Keratinocyte (primary cell): ENCODE results near the gene APEX1. TPM values are rescaled to one million over a fixed set of nuclear protein-coding genes. Genes with fewer than 3 reads are reported as not detected.

Source experiments
- DNase-seq: peaks from one replicate; pipeline ENCODE4 v3.0.0-alpha.2; 2011; ENCODE audit warnings: low read depth, missing footprints, low spot score
- FAIRE-seq: peaks from 2 replicates; lab custom pipeline; 2011; peaks lifted over from hg19 to GRCh38; lab: Jason Lieb, UNC
- H2AFZ ChIP-seq: 2 replicates; pipeline ENCODE4 v1.6.0; 2012; ENCODE audit warnings: low read length, control low read depth, inconsistent platforms; ENCODE audit not compliant: control insufficient read depth
- H3K27ac ChIP-seq: 2 replicates; pipeline ENCODE4 v1.5.1; 2011; ENCODE audit warnings: low read length; ENCODE audit not compliant: control insufficient read depth, insufficient read depth
- H3K27me3 ChIP-seq: 3 replicates; pipeline ENCODE4 v1.6.0; 2011; ENCODE audit warnings: low read length; ENCODE audit not compliant: control insufficient read depth, insufficient read depth; ENCODE audit errors: extremely low read depth
- H3K36me3 ChIP-seq, 2 experiments: 2 replicates in 1 of 2; 3 replicates in 1 of 2; pipeline ENCODE4 v1.5.1; 2011; ENCODE audit warnings: low read length in 2 of 2, mild to moderate bottlenecking in 1 of 2; ENCODE audit not compliant: control insufficient read depth in 2 of 2, insufficient read depth in 2 of 2; ENCODE audit errors: extremely low read depth in 1 of 2
- H3K4me1 ChIP-seq: 3 replicates; pipeline ENCODE4 v1.5.1; 2011; ENCODE audit warnings: low read length; ENCODE audit not compliant: control insufficient read depth, insufficient read depth; ENCODE audit errors: extremely low read depth
- H3K4me2 ChIP-seq: 3 replicates; pipeline ENCODE4 v1.6.0; 2011; ENCODE audit warnings: low read depth, low read length; ENCODE audit not compliant: control insufficient read depth, insufficient read depth; ENCODE audit errors: extremely low read depth
- H3K4me3 ChIP-seq, 3 experiments: fragments of 200-600 bp in 1 of 3; sonication (generic) in 1 of 3; 2 replicates in 2 of 3; 3 replicates in 1 of 3; pipeline ENCODE4 v1.5.1; 2011 to 2016; ENCODE audit warnings: low read length in 3 of 3, mild to moderate bottlenecking in 3 of 3, control low read depth in 2 of 3, inconsistent platforms in 1 of 3, low read depth in 1 of 3, mixed read lengths in 1 of 3, mixed run types in 1 of 3, moderate library complexity in 1 of 3; ENCODE audit not compliant: control insufficient read depth in 2 of 3, insufficient read depth in 2 of 3; ENCODE audit errors: extremely low read depth in 1 of 3
- H3K79me2 ChIP-seq: 2 replicates; pipeline ENCODE4 v1.6.0; 2012; ENCODE audit warnings: low read length; ENCODE audit not compliant: control insufficient read depth, insufficient read depth
- H3K9ac ChIP-seq: 3 replicates; pipeline ENCODE4 v1.6.0; 2011; ENCODE audit warnings: low read length; ENCODE audit not compliant: control insufficient read depth, insufficient read depth; ENCODE audit errors: extremely low read depth
- H3K9me1 ChIP-seq: 3 replicates; pipeline ENCODE4 v1.6.0; 2011; ENCODE audit warnings: low read length; ENCODE audit not compliant: control insufficient read depth, insufficient read depth; ENCODE audit errors: extremely low read depth
- H3K9me3 ChIP-seq: 2 replicates; pipeline ENCODE4 v1.5.1; 2012; ENCODE audit warnings: low read depth, low read length; ENCODE audit not compliant: control insufficient read depth
- H4K20me1 ChIP-seq: 3 replicates; pipeline ENCODE4 v1.6.0; 2011; ENCODE audit warnings: low read length; ENCODE audit not compliant: control insufficient read depth, insufficient read depth; ENCODE audit errors: extremely low read depth
- CTCF ChIP-seq, 3 experiments: IDR thresholded peaks in 1 of 3; conservative IDR thresholded peaks in 1 of 3; optimal IDR thresholded peaks in 1 of 3; 2 replicates in 2 of 3; 3 replicates in 1 of 3; pipeline versions ENCODE3 to v1.5.1; 2011; ENCODE audit warnings: low read length in 3 of 3, mild to moderate bottlenecking in 3 of 3, moderate library complexity in 2 of 3, control low read depth in 1 of 3, inconsistent platforms in 1 of 3; ENCODE audit not compliant: insufficient read depth in 2 of 3; ENCODE audit errors: extremely low read depth in 1 of 3
- EZH2 ChIP-seq: IDR thresholded peaks from one replicate; pipeline ENCODE4 v1.6.1; 2012; ENCODE audit warnings: inconsistent platforms, mild to moderate bottlenecking, low read length, moderate library complexity
- dilution Hi-C: fragments of 300-500 bp; cut with MboI; formaldehyde crosslinking; loops from one replicate; pipeline ENCODE4 v1.7.0; 2020; ENCODE audit warnings: low sequenced_read_pairs; ENCODE audit not compliant: extremely low pct_ligation_motif_present
- polyA plus RNA-seq, 5 experiments: library from polyadenylated mRNA; depleted of rRNA in 3 of 5; stranded (reverse) in 3 of 5; stranded (forward) in 1 of 5; unstranded in 1 of 5; fragments of >200 nt; gene quantifications; 1 replicate in 1 of 5; 2 replicates in 3 of 5; 3 replicates in 1 of 5; pipeline versions ENCODE4 v1.2.1 to v1.2.3, GENCODE V29; 2011 to 2012; ENCODE audit warnings: missing spikeins in 2 of 5, low read depth in 1 of 5, low replicate concordance in 1 of 5

Gene APEX1
- polyA plus RNA-seq, 1 donor (not counting 4 experiments of a cell fraction or from before 2014, with no cell fraction given), result 234 TPM

GRCh38 chr14:20487396-20487725 is 32.3 kb downstream of the APEX1 start:
- Histone ChIP-seq H3K9me1 (no peaks in the 10 kb centered on the region), H2AFZ (no peak overlapping the region), H3K9me3 (no peaks in the 10 kb centered on the region), H3K27me3 (no peaks in the 10 kb centered on the region), H3K4me3 (no peak overlapping the region), H3K27ac (no peak overlapping the region), H3K4me1 (peaks cover 15% of the 10 kb centered on the region), H3K36me3 (no peaks in the 10 kb centered on the region), H3K79me2 (no peaks in the 10 kb centered on the region), H3K9ac (no peak overlapping the region), H4K20me1 (no peaks in the 10 kb centered on the region), H3K4me2 (no peak overlapping the region)
- dilution Hi-C loops, result no loop called here
- TF ChIP-seq CTCF (optimal IDR thresholded peaks at IDR 0.05 in 1 of 3, IDR thresholded peaks at IDR 0.05 in 1 of 3, conservative IDR thresholded peaks at IDR 0.05 in 1 of 3; ENCODE audit: extremely low read depth in 1 of 3, insufficient read depth in 2 of 3, low read length in 3 of 3), result peak in 1 of 3 experiments; percentile 26
- no peak for TF ChIP-seq EZH2
- FAIRE-seq, result no peak
- no peak for DNase-seq

- Histone ChIP-seq H3K4me2 (peak overlapping the region; percentile 65), H3K9me1 (no peaks in the 10 kb centered on the region), H3K27ac (no peak overlapping the region), H2AFZ (no peak overlapping the region), H3K4me3 (no peak overlapping the region), H4K20me1 (no peaks in the 10 kb centered on the region), H3K36me3 (no peaks in the 10 kb centered on the region), H3K4me1 (peaks cover 18% of the 10 kb centered on the region), H3K79me2 (no peaks in the 10 kb centered on the region), H3K9ac (no peak overlapping the region), H3K27me3 (no peaks in the 10 kb centered on the region), H3K9me3 (no peaks in the 10 kb centered on the region)
- dilution Hi-C loops, result no loop called here
- peak; percentile 57 for FAIRE-seq
- TF ChIP-seq EZH2, result no peak
- TF ChIP-seq CTCF (optimal IDR thresholded peaks at IDR 0.05 in 1 of 3, IDR thresholded peaks at IDR 0.05 in 1 of 3, conservative IDR thresholded peaks at IDR 0.05 in 1 of 3; ENCODE audit: extremely low read depth in 1 of 3, insufficient read depth in 2 of 3, low read length in 3 of 3), result no peak
- DNase-seq, result no peak
Observed at GRCh38 chr14:20489093-20489994, 34.3 kb downstream of the APEX1 start.
